SJCRH30 (cell line): ENCODE results near the gene OPCML. TPM values are rescaled to one million over a fixed set of nuclear protein-coding genes. Genes with fewer than 3 reads are reported as not detected.
A peak's percentile ranks its signal among the peaks of the same experiment; 100 is the strongest.

Source experiments
- DNase-seq, 2 experiments: peaks; one replicate each; pipeline ENCODE4 v3.0.0-alpha.2; 2015 to 2020
- H3K27ac ChIP-seq: fragments of 250-450 bp; sonication (Bioruptor Pico); 2 replicates; pipeline ENCODE4 v1.5.1; 2020; ENCODE audit warnings: mild to moderate bottlenecking, moderate library complexity
- H3K27me3 ChIP-seq: fragments of 250-450 bp; sonication (Bioruptor Pico); 2 replicates; pipeline ENCODE4 v1.5.1; 2020; ENCODE audit warnings: mild to moderate bottlenecking, moderate library complexity
- H3K36me3 ChIP-seq: fragments of 250-450 bp; sonication (Bioruptor Pico); 2 replicates; pipeline ENCODE4 v1.5.1; 2020; ENCODE audit warnings: mild to moderate bottlenecking, moderate library complexity
- H3K4me1 ChIP-seq: fragments of 250-450 bp; sonication (Bioruptor Pico); 2 replicates; pipeline ENCODE4 v1.5.1; 2020; ENCODE audit warnings: mild to moderate bottlenecking, moderate library complexity
- H3K4me3 ChIP-seq: fragments of 250-450 bp; sonication (Bioruptor Pico); 2 replicates; pipeline ENCODE4 v1.5.1; 2020; ENCODE audit warnings: mild to moderate bottlenecking, moderate library complexity
- H3K9me3 ChIP-seq: fragments of 250-450 bp; sonication (Bioruptor Pico); replicated peaks from 2 replicates; pipeline ENCODE4 v1.5.1; 2020; ENCODE audit warnings: mild to moderate bottlenecking, moderate library complexity
- total RNA-seq: library from RNA; depleted of rRNA; stranded (reverse); fragments of >200 nt; shearing (Covaris generic); gene quantifications from 2 replicates; pipeline ENCODE4 v1.2.3, GENCODE V29; 2014

OPCML gene
- total RNA-seq, 1 experiment from 2014 or later, result not detected

- no peak overlapping the region for H3K27ac ChIP-seq
- no peak for DNase-seq
- H3K4me1 ChIP-seq, result no peaks in the 10 kb centered on the region
- no peak overlapping the region for H3K4me3 ChIP-seq
- no peaks in the 10 kb centered on the region for H3K9me3 ChIP-seq
- H3K27me3 ChIP-seq, result no peaks in the 10 kb centered on the region
- H3K36me3 ChIP-seq, result no peaks in the 10 kb centered on the region
Measured at GRCh38 chr11:133156986-133157745, 375.1 kb downstream of the OPCML start.

DNA sequence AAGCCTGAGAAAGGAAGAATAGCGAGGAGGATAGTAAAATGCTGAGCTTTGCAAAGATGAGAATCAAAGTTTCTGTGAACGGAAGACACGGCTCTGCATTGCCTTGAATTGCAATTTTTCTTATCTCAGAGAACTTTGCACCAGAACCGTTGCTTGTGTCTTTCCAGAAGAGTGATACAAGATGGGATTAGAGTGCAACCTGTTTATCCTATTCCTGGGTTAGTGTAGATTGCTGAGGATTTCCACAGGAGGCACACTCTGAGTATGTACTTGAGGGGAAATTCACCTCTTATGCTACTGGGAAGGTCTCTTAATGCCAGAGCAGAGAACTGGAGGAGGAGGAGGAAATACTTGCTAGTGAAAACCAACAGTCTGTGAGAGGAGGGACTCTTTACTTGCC lies 377.5 kb downstream of the OPCML start:
- Histone ChIP-seq H3K27ac (no peak overlapping the region), H3K9me3 (no peaks in the 10 kb centered on the region), H3K36me3 (no peaks in the 10 kb centered on the region), H3K4me1 (no peaks in the 10 kb centered on the region), H3K4me3 (no peak overlapping the region), H3K27me3 (no peaks in the 10 kb centered on the region)
- no peak for DNase-seq

DNA sequence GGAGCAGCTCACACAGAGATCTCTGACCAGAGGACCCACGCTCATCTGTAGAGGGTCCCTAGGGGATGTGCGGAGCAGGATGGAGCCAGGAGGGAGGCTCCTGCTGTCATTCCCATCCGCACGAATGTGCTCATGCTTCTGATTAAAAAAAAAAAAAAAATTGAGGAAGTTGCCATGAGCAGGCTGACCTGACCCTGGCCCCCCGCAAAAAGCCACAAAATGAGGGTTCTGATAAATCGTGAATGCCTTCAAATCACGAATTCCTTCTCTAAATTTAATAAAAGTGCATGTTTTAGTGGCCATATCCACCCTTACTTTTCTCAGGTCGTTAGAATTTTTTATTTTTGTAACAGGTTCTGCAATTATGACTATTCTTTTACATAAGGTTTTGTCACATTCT lies 378.2 kb downstream of the OPCML start:
- Histone ChIP-seq H3K27ac (no peak overlapping the region), H3K9me3 (no peaks in the 10 kb centered on the region), H3K4me3 (no peak overlapping the region), H3K27me3 (no peaks in the 10 kb centered on the region), H3K36me3 (no peaks in the 10 kb centered on the region), H3K4me1 (no peaks in the 10 kb centered on the region)
- no peak for DNase-seq

DNA sequence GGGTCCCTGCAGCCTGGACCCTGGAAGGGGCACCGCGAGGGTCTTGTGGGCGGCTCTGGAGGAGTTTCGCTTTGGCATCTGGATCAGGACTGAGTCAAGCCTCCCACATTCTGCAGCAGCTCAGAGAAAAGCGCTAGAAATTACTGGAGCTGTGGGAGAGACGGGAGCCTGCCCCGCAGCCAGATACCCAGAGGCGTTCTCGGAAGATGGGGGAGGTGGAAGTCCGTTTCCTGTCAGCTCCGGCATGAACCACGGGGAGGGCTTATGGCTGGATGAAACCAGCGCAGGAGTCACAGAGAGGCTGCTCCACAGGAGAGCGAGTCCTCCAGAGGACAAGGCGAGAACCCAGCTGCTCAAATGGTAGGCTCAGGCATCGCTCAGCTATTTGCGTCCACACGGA lies 379.3 kb downstream of the OPCML start:
- Histone ChIP-seq H3K4me3 (no peak overlapping the region), H3K27me3 (no peaks in the 10 kb centered on the region), H3K27ac (no peak overlapping the region), H3K36me3 (no peaks in the 10 kb centered on the region), H3K9me3 (no peaks in the 10 kb centered on the region), H3K4me1 (no peaks in the 10 kb centered on the region)
- DNase-seq, result no peak

GRCh38 chr11:133149698-133150097 lies 382.6 kb downstream of the OPCML start:
- Histone ChIP-seq H3K27ac (no peak overlapping the region), H3K9me3 (no peaks in the 10 kb centered on the region), H3K4me3 (no peak overlapping the region), H3K4me1 (no peaks in the 10 kb centered on the region), H3K36me3 (no peaks in the 10 kb centered on the region), H3K27me3 (no peaks in the 10 kb centered on the region)
- no peak for DNase-seq

- DNase-seq, result no peak
- Histone ChIP-seq H3K27me3 (no peaks in the 10 kb centered on the region), H3K36me3 (no peaks in the 10 kb centered on the region), H3K4me3 (no peak overlapping the region), H3K27ac (no peak overlapping the region), H3K9me3 (no peaks in the 10 kb centered on the region), H3K4me1 (no peaks in the 10 kb centered on the region)
Measured at GRCh38 chr11:133147625-133148024, 384.7 kb downstream of the OPCML start.

GRCh38 chr11:133146697-133147306 lies 385.5 kb downstream of the OPCML start:
- Histone ChIP-seq H3K4me3 (no peak overlapping the region), H3K9me3 (no peaks in the 10 kb centered on the region), H3K27me3 (no peaks in the 10 kb centered on the region), H3K36me3 (no peaks in the 10 kb centered on the region), H3K4me1 (no peaks in the 10 kb centered on the region), H3K27ac (no peak overlapping the region)
- DNase-seq, result no peak

DNA sequence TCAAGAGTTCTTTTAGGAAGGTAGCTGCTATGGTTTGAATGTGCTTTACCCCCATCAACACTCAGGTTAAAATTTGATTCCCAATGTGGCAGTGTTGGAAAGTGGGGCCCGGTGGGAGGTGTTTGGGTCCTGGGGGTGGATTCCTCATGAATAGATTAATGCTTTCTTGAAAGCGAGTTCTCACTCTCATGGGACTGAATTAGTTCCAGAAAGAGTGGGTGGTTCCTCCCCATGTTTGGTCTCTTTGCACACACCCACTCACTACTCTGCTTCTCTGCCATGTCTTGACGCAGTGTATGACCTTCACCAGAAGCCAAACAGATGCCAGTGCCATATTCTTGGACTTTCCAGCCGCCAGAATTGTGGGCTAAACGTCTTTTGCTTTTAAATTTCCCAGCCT lies 394.4 kb downstream of the OPCML start:
- Histone ChIP-seq H3K36me3 (no peaks in the 10 kb centered on the region), H3K9me3 (no peaks in the 10 kb centered on the region), H3K27ac (no peak overlapping the region), H3K4me3 (no peak overlapping the region), H3K4me1 (no peaks in the 10 kb centered on the region), H3K27me3 (no peaks in the 10 kb centered on the region)
- no peak for DNase-seq

GRCh38 chr11:133137270-133137669 lies 395.0 kb downstream of the OPCML start:
- H3K36me3 ChIP-seq, result no peaks in the 10 kb centered on the region
- H3K27ac ChIP-seq, result no peak overlapping the region
- no peak for DNase-seq
- H3K4me1 ChIP-seq, result no peaks in the 10 kb centered on the region
- H3K27me3 ChIP-seq, result no peaks in the 10 kb centered on the region
- H3K4me3 ChIP-seq, result no peak overlapping the region
- no peaks in the 10 kb centered on the region for H3K9me3 ChIP-seq

- no peak overlapping the region for H3K27ac ChIP-seq
- no peak for DNase-seq
- no peaks in the 10 kb centered on the region for H3K4me1 ChIP-seq
- no peaks in the 10 kb centered on the region for H3K9me3 ChIP-seq
- H3K4me3 ChIP-seq, result no peak overlapping the region
- H3K27me3 ChIP-seq, result no peaks in the 10 kb centered on the region
- no peaks in the 10 kb centered on the region for H3K36me3 ChIP-seq
Measured at GRCh38 chr11:133136376-133136775, 395.9 kb downstream of the OPCML start.

DNA sequence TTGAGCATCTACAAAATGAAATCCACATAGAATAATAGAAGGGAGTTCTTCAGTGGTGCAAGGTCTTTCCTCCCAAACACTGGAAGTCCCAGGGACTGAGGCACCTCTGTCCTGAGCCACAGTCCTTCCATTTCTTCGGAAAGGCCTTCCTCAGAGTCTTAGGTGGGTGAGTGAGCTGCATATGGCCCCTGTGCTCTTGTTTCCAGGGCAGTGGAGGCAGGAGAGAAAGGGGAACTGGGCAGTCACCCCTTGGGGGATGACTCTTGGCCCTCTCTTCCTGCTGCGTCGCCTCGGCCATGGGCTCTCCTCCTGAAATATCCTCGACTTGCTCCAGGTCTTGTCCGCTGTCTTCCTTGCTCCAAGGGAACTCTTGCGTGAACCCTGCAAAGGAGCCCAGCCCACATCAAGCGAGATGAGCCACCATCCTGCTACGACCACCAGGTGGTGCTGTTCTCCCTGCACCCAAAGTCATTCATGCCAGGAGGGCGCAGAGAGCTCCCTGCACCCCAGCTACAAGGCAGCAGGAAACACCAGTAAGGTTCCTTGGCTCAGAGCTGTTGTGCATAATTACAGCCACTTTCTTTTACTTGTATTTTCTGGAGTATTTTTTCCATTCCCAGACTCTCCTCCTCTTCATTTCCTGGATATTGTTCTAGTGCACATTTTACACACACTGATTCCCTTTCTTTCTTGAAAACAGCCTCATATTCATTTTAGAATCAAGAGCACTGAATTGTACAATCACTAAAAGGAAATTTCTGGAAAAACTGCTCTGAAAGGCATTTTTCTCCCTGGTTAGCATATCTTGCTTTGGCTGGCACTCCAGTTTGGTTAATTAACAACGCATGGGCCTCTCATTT lies 397.8 kb downstream of the OPCML start:
- Histone ChIP-seq H3K36me3 (no peaks in the 10 kb centered on the region), H3K9me3 (no peaks in the 10 kb centered on the region), H3K27me3 (no peaks in the 10 kb centered on the region), H3K27ac (no peak overlapping the region), H3K4me3 (no peak overlapping the region), H3K4me1 (no peaks in the 10 kb centered on the region)
- DNase-seq, result peak; percentile 21 to 60

DNA sequence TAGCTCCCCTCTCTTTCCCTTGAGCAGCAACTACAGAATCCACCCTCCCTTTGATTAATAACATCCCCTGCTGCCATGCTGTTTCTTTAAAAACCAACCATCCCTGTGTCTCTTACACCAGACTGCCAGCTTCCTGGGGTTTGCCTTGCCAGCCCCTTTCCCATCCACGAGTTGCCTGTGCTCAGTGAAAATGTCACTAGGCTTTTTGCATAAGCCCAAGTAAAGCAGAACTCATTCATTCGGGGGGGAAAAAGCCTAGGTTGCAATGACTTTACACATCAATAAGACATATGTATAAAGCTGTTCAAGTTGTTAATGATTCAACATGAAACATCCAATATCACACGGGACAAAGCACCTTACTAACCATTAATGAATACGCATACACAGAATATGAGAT lies 398.7 kb downstream of the OPCML start:
- H3K9me3 ChIP-seq, result no peaks in the 10 kb centered on the region
- no peak overlapping the region for H3K4me3 ChIP-seq
- H3K27ac ChIP-seq, result no peak overlapping the region
- no peaks in the 10 kb centered on the region for H3K36me3 ChIP-seq
- H3K27me3 ChIP-seq, result no peaks in the 10 kb centered on the region
- no peak for DNase-seq
- H3K4me1 ChIP-seq, result no peaks in the 10 kb centered on the region

DNA sequence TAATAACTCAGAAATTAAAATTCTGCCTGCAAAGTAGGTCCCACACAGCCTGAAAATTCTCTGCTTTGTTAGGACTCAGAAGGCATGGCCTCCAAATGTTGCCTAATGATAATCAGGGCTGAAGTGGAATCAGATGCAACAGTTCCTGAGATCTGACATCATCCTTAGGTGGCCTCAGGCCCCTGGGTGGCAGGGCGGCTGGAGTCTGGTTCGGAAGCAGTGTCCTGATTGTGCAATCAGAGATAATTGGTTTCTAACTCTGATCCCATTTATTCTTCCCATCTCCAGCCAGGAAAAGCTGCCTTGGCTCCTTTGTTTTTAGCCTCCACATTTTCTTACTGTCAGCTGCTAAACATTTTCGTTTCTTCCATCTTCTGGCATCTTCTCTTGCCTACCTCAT lies 399.3 kb downstream of the OPCML start:
- no peak overlapping the region for H3K4me3 ChIP-seq

DNA sequence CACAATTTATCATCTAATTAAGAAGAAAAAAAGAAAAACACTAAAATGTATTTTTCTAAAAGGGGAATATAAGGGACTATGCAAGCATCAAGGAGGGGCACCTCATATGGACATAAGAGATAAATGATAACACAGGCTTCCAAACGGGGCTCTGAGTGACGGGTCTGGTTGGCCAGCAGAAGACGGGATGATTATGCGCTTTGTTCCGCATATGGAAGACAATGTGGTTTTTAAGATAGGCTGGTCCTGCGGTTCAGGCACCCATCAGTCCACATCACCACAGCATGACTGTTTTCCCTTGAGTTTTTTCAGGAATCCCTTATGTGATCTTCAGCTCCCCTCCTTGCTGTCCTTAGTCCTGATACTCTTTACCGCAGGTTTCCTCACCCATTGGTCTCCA lies 404.6 kb downstream of the OPCML start:
- DNase-seq, result no peak
- Histone ChIP-seq H3K27ac (no peak overlapping the region), H3K27me3 (no peaks in the 10 kb centered on the region), H3K9me3 (no peaks in the 10 kb centered on the region), H3K4me1 (no peaks in the 10 kb centered on the region), H3K4me3 (no peak overlapping the region), H3K36me3 (no peaks in the 10 kb centered on the region)

More for the DNA sequence above, 399.3 kb downstream of the OPCML start:
- Histone ChIP-seq H3K27me3 (no peaks in the 10 kb centered on the region), H3K4me1 (no peaks in the 10 kb centered on the region), H3K36me3 (no peaks in the 10 kb centered on the region), H3K27ac (no peak overlapping the region), H3K9me3 (no peaks in the 10 kb centered on the region)
- no peak for DNase-seq

GRCh38 chr11:133123796-133124195 lies 408.5 kb downstream of the OPCML start:
- Histone ChIP-seq H3K36me3 (no peaks in the 10 kb centered on the region), H3K27me3 (no peaks in the 10 kb centered on the region), H3K9me3 (no peaks in the 10 kb centered on the region), H3K4me1 (no peaks in the 10 kb centered on the region), H3K4me3 (no peak overlapping the region), H3K27ac (no peak overlapping the region)
- no peak for DNase-seq
